ENCODE measurements around the gene MAPK6.
A peak's percentile ranks its signal among the peaks of the same experiment; 100 is the strongest.
"Not testable (repeated sequence)": the region's sequence is repeated elsewhere in the genome, so short reads cannot be mapped to it uniquely, and the experiment has no call there.

MAPK6 gene

DNA sequence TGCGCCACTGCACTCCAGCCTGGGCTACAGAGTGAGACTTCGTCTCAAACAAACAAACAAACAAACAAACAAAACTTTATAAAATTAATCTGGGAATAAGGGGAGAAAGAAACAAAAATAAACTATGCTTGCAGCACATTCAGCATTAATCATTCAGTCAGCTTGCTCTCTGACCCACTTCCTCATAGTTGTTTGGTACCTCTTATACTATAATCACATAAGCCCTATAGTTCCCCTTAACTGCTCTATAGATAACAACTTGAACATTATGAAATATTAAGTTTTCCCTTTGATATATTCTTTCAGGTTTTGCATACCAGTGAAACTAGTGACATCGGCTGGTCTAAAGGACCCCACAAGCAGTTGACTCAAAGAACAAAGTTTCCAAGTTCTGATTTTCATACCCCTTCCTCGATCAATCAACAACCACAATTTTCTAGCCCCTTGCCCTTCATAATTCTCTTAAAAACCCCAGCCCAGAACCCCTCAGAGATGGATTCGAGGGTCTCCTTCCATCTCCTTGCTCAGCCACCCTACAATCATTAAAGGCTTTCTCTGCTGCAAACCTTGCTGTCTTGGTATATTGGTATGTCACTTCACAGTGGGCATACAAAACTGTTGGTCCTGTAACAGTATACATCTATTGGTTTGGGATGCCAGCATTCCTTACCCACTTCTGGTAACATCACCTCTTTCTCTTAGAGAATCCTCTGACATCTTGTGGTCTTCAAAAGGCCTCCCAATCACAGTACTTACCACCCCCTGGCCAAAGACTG lies 67.2 kb downstream of the MAPK6 start:
- Histone ChIP-seq H3K4me3 (no peak overlapping the region; a peak in 2 of 20 replicates), H4K20me1 (peaks cover 0 to 5% (median 0%) of the 10 kb centered on the region in 11 experiments; a peak in 1 of 22 replicates), H3K9me3 (replicated peaks in 1 of 11) (peaks cover 35 to 50% (median 41%) of the 10 kb centered on the region in 11 experiments), H3K9ac (no peak overlapping the region), H3K27ac (peak overlapping the region in 3 of 11 experiments; percentile 32 to 50 (median 46); a peak in 8 of 22 replicates), H3K27me3 (peaks cover 0 to 9% (median 0%) of the 10 kb centered on the region in 11 experiments; a peak in 3 of 22 replicates), H3K36me3 (no peaks in the 10 kb centered on the region; a peak in 1 of 22 replicates), H3K4me1 (peaks cover 27 to 46% (median 34%) of the 10 kb centered on the region in 10 experiments), H3K4me2 (peak overlapping the region in 5 of 11 experiments; percentile 33 to 56 (median 38); a peak in 10 of 22 replicates)
- no peak for TF ChIP-seq Cebpa-rat (IDR thresholded peaks at IDR 0.05)

DNA sequence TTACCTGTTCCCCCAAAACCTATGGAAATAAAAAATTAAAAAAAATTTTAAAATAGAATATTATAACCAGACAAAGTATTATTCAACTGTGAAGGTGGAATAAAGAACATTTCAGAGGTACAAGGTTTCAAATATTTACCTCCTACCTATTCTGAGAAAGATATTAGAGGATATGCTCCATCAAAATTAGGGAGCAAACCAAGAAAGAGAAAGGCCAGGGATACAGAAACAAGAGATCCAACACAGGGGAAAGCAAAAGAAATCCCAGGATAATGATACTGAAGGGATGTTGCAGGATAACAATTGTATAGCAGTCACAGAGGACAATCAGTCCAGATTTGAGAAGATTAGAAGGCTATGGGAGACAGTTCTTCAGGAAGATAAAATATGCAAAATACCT lies 71.2 kb downstream of the MAPK6 start:
- Histone ChIP-seq H4K20me1 (no peaks in the 10 kb centered on the region), H3K4me2 (no peak overlapping the region), H3K4me1 (peaks cover 0 to 37% (median 16%) of the 10 kb centered on the region in 10 experiments; a peak in 10 of 20 replicates), H3K9me3 (replicated peaks in 1 of 11) (peaks cover 40 to 56% (median 46%) of the 10 kb centered on the region in 11 experiments), H3K27ac (no peak overlapping the region), H3K9ac (no peak overlapping the region), H3K4me3 (no peak overlapping the region; a peak in 1 of 20 replicates), H3K36me3 (no peaks in the 10 kb centered on the region; a peak in 1 of 22 replicates), H3K27me3 (no peaks in the 10 kb centered on the region)
- TF ChIP-seq Cebpa-rat (IDR thresholded peaks at IDR 0.05), result no peak

DNA sequence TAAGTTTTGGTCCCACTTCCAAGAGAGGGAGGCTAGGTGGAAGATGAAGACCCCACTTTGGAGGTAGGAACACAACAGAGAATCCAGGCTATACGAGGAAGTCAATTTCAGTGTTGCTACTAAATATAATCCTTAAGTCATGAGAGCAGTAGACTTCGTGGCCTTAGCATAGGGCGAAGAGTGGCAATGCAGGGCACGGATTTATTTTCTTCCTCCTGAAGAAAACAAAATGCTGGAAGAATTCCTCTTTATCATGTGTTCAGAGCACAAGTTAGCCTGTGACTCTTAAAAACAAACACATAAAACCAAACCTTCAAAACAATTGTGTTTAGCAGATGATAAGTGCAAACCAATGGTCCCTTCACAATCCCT lies 74.1 kb downstream of the MAPK6 start:
- peak overlapping the region in 4 of 11 experiments; percentile 1 to 33 (median 18); a peak in 3 of 22 replicates for H3K27ac ChIP-seq
- TF ChIP-seq Cebpa-rat (IDR thresholded peaks at IDR 0.05), result no peak

DNA sequence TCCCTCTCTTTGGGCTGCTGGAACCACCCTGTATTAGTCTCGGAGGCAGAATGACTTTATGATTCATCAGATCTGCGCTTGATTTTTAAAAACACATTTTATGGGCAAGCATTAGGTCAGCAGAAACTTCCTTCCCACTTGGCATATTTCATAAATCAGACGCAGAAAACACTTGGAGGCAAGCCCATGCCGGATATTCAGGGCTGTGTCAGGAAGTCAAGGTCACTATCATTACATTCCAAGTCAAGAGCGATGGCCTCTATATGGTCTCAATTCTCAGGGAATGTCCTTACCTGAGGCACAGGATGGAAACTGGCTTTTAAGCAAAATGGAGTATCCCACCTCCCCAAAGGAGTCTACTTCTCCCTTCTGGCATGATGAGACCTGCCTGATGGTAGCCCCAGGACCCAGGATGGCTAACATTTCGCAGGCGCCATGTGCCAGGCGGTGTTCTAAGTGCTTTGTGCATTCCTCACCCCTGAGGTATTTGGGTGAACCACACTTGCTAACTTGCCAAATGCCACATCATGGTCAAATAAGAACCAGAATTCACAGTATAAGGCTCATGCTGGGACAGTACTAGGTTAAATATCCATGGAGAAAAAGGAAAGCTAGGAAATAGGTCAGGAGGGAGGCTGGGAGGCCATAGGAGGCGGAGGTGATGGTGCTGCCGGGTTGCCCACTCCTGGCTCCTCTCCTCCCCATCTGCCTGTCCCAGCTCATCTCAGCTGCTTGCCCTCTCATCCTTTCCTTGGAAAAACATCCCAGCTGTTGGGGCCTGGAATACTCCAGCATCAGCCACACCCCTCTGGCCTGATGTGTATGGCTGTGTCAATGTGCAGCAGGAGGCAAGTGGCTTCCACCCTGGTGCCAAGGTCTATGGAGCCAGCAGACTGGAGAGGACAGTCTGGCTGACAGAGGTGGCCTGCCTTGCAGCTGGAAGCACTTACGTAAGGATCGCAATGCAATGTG lies 74.8 kb downstream of the MAPK6 start:
- TF ChIP-seq Cebpa-rat (IDR thresholded peaks at IDR 0.05), result no peak
- H3K27me3 ChIP-seq, result no peaks in the 10 kb centered on the region
- no peak overlapping the region; a peak in 1 of 22 replicates for H3K9ac ChIP-seq
- peaks cover 0 to 42% (median 19%) of the 10 kb centered on the region in 10 experiments; a peak in 11 of 20 replicates for H3K4me1 ChIP-seq
- H3K9me3 ChIP-seq (replicated peaks in 1 of 11), result peaks cover 18 to 32% (median 26%) of the 10 kb centered on the region in 11 experiments
- no peaks in the 10 kb centered on the region for H4K20me1 ChIP-seq
- no peaks in the 10 kb centered on the region for H3K36me3 ChIP-seq
- H3K4me2 ChIP-seq, result peak overlapping the region in 6 of 11 experiments; percentile 20 to 78 (median 55); a peak in 10 of 22 replicates
- H3K27ac ChIP-seq, result peak overlapping the region in 4 of 11 experiments; percentile 3 to 33 (median 18); a peak in 3 of 22 replicates
- H3K4me3 ChIP-seq, result no peak overlapping the region

More for the DNA sequence above, 74.1 kb downstream of the MAPK6 start:
- no peaks in the 10 kb centered on the region for H3K36me3 ChIP-seq
- H3K27me3 ChIP-seq, result no peaks in the 10 kb centered on the region
- H3K4me3 ChIP-seq, result no peak overlapping the region
- peaks cover 0 to 35% (median 16%) of the 10 kb centered on the region in 10 experiments; a peak in 11 of 20 replicates for H3K4me1 ChIP-seq
- H3K4me2 ChIP-seq, result peak overlapping the region in 6 of 11 experiments; percentile 20 to 78 (median 55); a peak in 10 of 22 replicates
- no peaks in the 10 kb centered on the region for H4K20me1 ChIP-seq
- H3K9ac ChIP-seq, result no peak overlapping the region; a peak in 1 of 22 replicates
- peaks cover 20 to 35% (median 26%) of the 10 kb centered on the region in 11 experiments for H3K9me3 ChIP-seq (replicated peaks in 1 of 11)

DNA sequence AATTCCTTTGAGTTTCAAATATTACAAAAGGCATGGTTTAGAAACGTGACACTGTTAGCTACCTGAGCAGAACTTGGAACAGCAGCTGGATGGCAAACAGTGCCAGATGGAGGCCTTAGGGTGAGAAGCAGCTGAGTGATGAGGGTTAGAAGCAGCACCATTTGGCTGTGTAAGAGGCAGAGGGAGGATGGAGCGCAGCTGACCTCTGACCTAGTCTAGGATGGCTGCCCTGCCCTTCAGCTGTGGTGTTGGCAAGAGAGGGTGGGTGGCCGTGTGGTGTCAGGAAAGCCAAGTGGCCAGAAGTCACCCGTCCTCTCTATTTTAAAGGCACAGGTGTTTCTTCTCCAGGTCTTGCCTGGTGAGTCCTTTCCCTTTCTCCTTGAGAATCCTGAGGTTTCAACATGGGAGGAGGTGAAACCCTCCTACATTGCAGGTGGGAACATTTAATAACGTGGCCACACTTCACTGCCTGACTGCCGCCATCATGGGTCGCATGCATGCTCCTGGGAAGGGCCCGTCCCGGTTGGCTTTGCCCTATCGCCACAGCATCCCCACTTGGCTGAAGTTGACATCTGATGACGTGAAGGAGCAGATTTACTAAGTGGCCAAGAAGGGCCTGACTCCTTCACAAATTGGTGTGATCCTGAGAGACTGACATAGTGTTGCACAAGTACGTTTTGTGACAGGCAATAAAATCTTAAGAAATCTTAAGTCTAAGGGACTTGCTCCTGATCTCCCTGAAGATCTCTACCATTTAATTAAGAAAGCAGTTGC lies 76.0 kb downstream of the MAPK6 start:
- no peak overlapping the region for H3K4me3 ChIP-seq
- H4K20me1 ChIP-seq, result no peaks in the 10 kb centered on the region
- TF ChIP-seq Cebpa-rat (IDR thresholded peaks at IDR 0.05), result no peak
- H3K4me2 ChIP-seq, result peak overlapping the region in 2 of 11 experiments; percentile 73 to 78; a peak in 3 of 22 replicates
- no peaks in the 10 kb centered on the region for H3K27me3 ChIP-seq
- H3K4me1 ChIP-seq, result peaks cover 0 to 44% (median 19%) of the 10 kb centered on the region in 10 experiments; a peak in 11 of 20 replicates
- no peaks in the 10 kb centered on the region for H3K36me3 ChIP-seq
- no peak overlapping the region for H3K27ac ChIP-seq
- peaks cover 13 to 25% (median 17%) of the 10 kb centered on the region in 11 experiments for H3K9me3 ChIP-seq (replicated peaks in 1 of 11)
- H3K9ac ChIP-seq, result no peak overlapping the region

DNA sequence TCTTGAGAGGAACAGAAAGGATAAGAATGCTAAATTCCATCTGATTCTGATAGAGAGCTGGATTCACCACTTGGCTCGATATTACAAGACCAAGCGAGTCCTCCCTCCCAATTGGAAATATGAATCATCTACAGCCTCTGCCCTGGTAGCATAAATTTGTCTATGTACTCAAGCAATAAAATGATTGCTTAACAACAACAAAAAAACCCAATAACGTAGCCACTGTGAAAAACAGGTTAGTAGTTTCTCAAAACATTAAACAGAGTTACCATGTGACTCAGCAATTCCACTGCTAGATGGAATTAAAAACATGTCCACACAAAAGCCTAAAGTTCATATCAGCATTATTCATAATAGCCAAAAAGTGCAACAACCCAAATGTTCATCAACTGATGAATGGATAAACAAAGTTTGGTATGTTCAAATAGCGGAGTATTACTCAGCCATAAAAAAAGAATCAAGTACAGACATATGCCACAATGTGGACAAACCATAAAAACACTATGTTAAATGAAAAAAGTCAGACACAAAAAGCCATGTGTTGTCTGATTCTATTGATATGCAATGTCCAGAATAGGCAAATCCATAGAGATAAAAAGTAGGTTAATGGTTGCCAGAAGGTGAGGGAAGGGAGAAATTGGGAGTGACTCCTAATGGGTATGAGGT lies 76.7 kb downstream of the MAPK6 start:
- Histone ChIP-seq H3K4me1 (peaks cover 0 to 44% (median 20%) of the 10 kb centered on the region in 10 experiments; a peak in 12 of 20 replicates), H3K9me3 (replicated peaks in 1 of 11) (peaks cover 6 to 18% (median 10%) of the 10 kb centered on the region in 11 experiments; a peak in 21 of 22 replicates), H4K20me1 (no peaks in the 10 kb centered on the region), H3K9ac (no peak overlapping the region), H3K4me2 (no peak overlapping the region), H3K27me3 (no peaks in the 10 kb centered on the region), H3K4me3 (no peak overlapping the region), H3K27ac (no peak overlapping the region), H3K36me3 (no peaks in the 10 kb centered on the region)
- no peak for TF ChIP-seq Cebpa-rat (IDR thresholded peaks at IDR 0.05)

DNA sequence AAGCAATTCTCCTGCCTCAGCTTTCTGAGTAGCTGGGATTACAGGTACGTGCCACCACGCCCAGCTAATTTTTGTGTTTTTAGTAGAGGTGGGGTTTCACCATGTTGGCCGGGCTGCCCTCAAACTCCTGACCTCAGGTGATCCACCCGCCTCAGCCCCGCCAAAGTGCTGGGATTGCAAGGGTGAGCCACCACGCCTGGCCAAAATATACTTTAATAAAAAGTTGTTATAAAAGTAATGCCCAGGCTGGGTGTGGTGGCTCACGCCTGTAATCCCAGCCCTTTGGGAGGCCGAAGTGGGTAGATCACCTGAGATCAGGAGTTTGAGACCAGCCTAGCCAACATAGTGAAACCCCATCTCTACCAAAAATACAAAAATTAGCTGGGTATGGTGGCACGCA lies 77.5 kb downstream of the MAPK6 start:
- not testable (repeated sequence) for H3K4me3 ChIP-seq; H3K36me3 ChIP-seq; H3K9ac ChIP-seq; H3K9me3 ChIP-seq (replicated peaks in 1 of 11); H3K27ac ChIP-seq; H4K20me1 ChIP-seq; H3K4me2 ChIP-seq; H3K27me3 ChIP-seq
- peaks cover 0 to 44% (median 21%) of the 10 kb centered on the region in 10 experiments; a peak in 12 of 20 replicates for H3K4me1 ChIP-seq

DNA sequence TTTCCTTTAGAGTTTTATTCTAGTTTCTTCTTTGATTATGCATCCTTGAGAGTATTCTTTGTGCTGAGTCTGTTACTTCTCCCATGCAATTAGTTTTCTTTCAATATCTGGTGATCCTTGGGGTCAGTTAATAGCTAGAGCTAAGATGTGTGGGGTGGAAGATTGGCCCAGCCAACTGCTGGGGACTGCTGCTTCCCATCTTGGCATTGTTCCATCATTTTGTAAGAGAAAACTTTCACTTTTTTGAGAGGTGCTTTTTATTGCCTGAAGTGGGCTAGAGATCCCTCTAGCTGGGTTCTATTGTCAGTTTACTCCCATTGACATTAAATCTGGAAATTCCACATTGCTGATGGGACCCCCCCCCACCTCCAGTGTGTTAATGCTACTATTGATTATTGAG lies 78.2 kb downstream of the MAPK6 start:
- H3K9me3 ChIP-seq (replicated peaks in 1 of 11), result peaks cover 0 to 8% (median 0%) of the 10 kb centered on the region in 11 experiments; a peak in 5 of 22 replicates
- H3K4me3 ChIP-seq, result no peak overlapping the region
- no peak overlapping the region for H3K9ac ChIP-seq
- no peaks in the 10 kb centered on the region for H3K27me3 ChIP-seq
- no peaks in the 10 kb centered on the region for H3K36me3 ChIP-seq
- peaks cover 3 to 44% (median 24%) of the 10 kb centered on the region in 10 experiments for H3K4me1 ChIP-seq
- no peaks in the 10 kb centered on the region for H4K20me1 ChIP-seq
- no peak for TF ChIP-seq Cebpa-rat (IDR thresholded peaks at IDR 0.05)
- H3K27ac ChIP-seq, result no peak overlapping the region
- H3K4me2 ChIP-seq, result peak overlapping the region in 5 of 11 experiments; percentile 8 to 55 (median 39); a peak in 6 of 22 replicates

Data from BLaER1 treated with 17β-estradiol and CSF1 and Interleukin-3, amounts not matched to agents 10 nM and 100 nM (cell line).